Right cardiac atrium (tissue), 5 donors: Measurements from ENCODE around the gene TAT. TPM values are rescaled to one million over a fixed set of nuclear protein-coding genes. Genes with fewer than 3 reads are reported as not detected.
"Not testable (repeated sequence)": the region's sequence is repeated elsewhere in the genome, so short reads cannot be mapped to it uniquely, and the experiment has no call there.

Experiments used
- ATAC-seq, 2 donors: fragments of 200-7000 bp; cut with Tn5 transposase; one replicate each; pipeline versions ENCODE4 v1.8.0 to v1.9.1; 2020; ENCODE audit warnings: moderate library complexity in 2 of 2, mild to moderate bottlenecking in 1 of 2
- DNase-seq, 3 donors: peaks; one replicate each; pipeline ENCODE4 v3.0.0-alpha.2; 2020
- H3K27ac ChIP-seq: one replicate; pipeline ENCODE4 v1.5.1; 2013; ENCODE audit warnings: mild to moderate bottlenecking, low read length, control low read depth, moderate library complexity
- H3K27me3 ChIP-seq: one replicate; pipeline ENCODE4 v1.6.1; 2013; ENCODE audit not compliant: control insufficient read depth, insufficient read depth
- H3K4me1 ChIP-seq: one replicate; pipeline ENCODE4 v1.6.1; 2013; ENCODE audit warnings: low read length; ENCODE audit not compliant: control insufficient read depth, insufficient read depth
- H3K4me3 ChIP-seq: one replicate; pipeline ENCODE4 v1.5.1; 2013; ENCODE audit warnings: low read length, control low read depth
- H3K9me3 ChIP-seq: one replicate; pipeline ENCODE4 v1.6.1; 2013; ENCODE audit warnings: low read length; ENCODE audit not compliant: control insufficient read depth
- WGBS: extraction: QIAGEN DNeasy Blood & Tissue Kit; methylation state at CpG from one replicate; pipeline ENCODE4 v1.1.7; 2013; 5-methylcytosine and 5-hydroxymethylcytosine counted together
- intact Hi-C, 4 donors: fragments of 100-400 bp; cut with DNase I; formaldehyde crosslinking; loops; one replicate each; pipeline versions ENCODE4 v1.11.0 to v1.14.0; 2022 to 2023
- polyA plus RNA-seq: library from polyadenylated mRNA; stranded (reverse); fragments of 200-250 nt; gene quantifications from one replicate; pipeline ENCODE4 v1.2.3, GENCODE V29; 2013
- total RNA-seq, 4 donors: library from RNA; stranded (reverse); fragmentation: NEBNext Ultra II Directional; extraction: Animal tissue kit (Norgen Biotek cat#: 25700); gene quantifications; one replicate each; pipeline ENCODE4 v1.2.1, GENCODE V29; 2021
- donor health status: healthy with polysubstance abuse.
- donor health status: DM: no; HTN: yes; CAD: no.
- donor health status: DM: no; HTN: no; CAD: no.
- donor health status: DM: no; HTN: yes; CAD: no; lungs with severe emphysema.
- donor health status: DM: yes; HTN: yes; CAD: no.

The TAT gene
- total and polyA plus RNA-seq, 5 donors, result 0.02 to 0.08 TPM; not detected in 3

DNA sequence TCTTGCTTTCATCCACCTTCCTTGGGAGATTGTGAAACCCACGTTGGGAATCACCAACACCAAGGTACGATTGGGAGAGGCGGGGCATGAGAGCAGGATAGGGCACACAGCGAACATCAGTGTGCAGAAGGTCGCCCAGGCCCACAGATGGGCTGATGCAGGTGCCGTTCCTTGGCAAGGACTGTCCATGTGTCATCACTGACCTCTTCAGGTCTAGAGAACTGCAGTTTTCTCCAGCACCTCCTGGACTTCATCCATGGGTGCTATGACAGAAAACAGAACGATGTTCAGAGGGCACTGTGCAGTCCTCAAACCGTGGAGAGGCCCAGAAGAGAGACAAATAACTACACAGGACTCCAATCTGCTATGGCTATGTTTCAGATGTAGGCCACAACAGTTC, 23.9 kb upstream of the TAT start:
- Histone ChIP-seq H3K27me3 (no peaks in the 10 kb centered on the region), H3K4me3 (no peak overlapping the region), H3K27ac (no peak overlapping the region), H3K4me1 (no peaks in the 10 kb centered on the region), H3K9me3 (no peaks in the 10 kb centered on the region)
- no peak for DNase-seq
- intact Hi-C loops, result no loop called here
- 75% methylated on average over 8 of the region's 8 CpGs for WGBS
- no peak for ATAC-seq

DNA sequence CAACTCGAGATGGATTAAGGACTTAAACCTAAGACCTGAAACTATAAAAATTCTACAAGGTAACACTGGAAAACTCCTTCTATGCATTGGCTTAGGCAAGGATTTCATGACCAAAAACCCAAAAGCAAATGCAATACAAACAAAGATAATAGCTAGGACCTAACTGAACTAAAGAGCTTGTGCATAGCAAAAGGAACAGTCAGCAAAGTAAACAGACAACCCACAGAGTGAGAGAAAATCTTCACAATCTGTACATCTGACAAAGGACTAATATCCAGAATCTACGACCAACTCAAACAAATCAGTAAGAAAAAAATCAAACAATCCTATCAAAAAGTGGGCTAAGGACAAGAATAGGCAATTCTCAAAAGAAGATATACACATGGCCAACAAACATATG, 21.5 kb upstream of the TAT start:
- H3K27ac ChIP-seq, H3K9me3 ChIP-seq, H3K27me3 ChIP-seq, intact Hi-C loops, H3K4me3 ChIP-seq, DNase-seq, ATAC-seq, H3K4me1 ChIP-seq: not testable (repeated sequence)
- 55% methylated on average over 2 of the region's 2 CpGs for WGBS

DNA sequence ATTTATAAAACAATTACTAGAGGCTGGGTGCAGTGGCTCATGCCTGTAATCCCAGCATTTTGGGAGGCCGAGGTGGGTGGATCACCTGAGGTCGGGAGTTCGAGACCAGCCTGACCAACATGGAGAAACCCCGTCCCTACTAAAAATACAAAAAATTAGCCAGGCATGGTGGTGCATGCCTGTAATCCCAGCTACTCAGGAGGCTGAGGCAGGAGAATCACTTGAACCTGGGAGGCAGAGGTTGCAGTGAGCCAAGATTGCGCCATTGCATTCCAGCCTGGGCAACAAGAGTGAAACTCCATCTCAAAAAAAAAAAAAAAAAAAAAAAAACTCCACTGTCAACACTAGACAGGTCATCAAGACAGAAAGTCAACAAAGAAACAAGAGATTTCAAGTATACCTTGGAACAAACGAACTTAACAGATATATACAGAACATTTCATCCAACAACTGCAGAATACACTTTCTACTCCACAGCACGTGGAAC, 18.5 kb upstream of the TAT start:
- DNase-seq, ATAC-seq, H3K9me3 ChIP-seq, H3K4me3 ChIP-seq, intact Hi-C loops, H3K27ac ChIP-seq, H3K27me3 ChIP-seq, H3K4me1 ChIP-seq: not testable (repeated sequence)
- 92% methylated on average over 7 of the region's 7 CpGs for WGBS

DNA sequence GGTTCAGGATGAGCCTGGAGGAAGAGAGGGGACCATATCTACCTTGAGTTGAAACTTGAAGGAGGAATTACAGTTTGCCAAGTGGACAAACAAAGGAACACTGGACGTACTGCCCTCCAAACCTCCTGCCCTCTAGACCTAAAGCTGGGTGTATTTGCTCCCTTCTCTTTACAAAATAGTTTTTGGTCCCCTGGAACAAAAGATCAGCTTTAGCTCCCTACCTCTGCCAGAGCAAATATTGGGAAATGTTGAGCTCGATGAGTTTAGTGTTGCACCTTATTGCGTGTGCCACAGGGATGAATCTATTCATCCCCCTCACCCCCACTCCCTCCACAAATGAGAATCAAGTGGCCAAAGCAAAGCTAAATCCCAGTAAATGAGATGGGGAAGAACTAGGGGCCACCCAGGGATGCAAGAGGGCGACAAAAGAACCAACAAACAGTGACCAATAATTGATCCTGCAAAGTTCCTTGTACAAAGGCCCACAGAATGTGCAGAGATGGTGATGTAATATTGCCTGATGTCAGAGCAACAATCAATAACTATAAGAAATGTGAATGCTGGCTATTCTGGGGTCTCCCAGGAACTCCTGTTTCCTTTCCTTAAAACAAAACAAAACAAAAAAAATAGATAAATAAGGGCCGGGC, 17.2 kb upstream of the TAT start:
- Histone ChIP-seq H3K27me3 (no peaks in the 10 kb centered on the region), H3K4me1 (no peaks in the 10 kb centered on the region), H3K27ac (no peak overlapping the region), H3K4me3 (no peak overlapping the region), H3K9me3 (no peaks in the 10 kb centered on the region)
- DNase-seq (no peak), ATAC-seq (no peak)
- WGBS, result 79% methylated on average over 5 of the region's 5 CpGs
- intact Hi-C loops, result no loop called here

DNA sequence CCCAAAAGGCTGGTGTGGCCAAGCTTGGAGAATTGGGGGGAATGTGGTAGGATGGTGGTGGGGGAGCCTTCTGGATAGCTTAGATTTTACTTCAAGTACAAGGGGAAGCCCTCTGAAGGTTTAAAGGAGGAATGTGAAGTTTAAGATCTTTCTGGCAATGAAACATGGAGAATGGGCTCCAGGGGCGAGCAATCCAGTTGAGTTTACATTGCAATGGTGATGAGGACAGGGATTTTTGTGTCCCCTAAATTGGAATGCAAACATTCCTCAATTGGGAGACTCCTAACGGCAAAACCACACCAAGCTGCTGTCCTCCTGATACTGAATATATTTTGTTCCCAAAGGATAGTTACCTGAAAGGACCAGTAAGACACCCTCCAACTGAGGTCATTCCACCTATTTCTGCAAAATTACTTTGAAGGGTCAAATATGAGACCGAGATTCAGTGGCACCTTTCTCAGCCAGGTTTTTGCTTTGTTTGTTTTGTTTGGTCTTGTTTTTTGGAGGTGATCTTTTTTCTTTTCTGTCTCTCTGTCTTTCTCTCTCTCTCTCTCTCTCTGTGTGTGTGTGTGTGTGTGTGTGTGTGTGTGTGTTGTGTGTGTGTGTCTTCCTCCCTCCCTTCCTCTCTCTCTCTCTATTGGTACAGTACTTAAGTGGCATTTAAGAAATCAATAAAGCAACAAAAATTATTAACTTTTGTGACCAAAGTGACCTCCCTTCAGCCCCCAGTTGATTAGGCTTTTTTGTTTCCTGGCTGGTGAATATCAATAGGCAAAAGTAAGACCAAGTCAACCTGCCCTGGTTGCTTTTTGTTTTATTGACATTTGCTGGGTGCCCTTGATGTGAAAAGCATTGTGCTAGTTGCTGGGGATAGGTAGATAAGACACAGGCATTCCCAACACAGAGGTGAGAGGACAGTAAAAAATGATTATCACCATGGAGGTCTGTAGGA, 16.4 kb upstream of the TAT start:
- Histone ChIP-seq H3K27me3 (no peaks in the 10 kb centered on the region), H3K4me3 (no peak overlapping the region), H3K4me1 (no peaks in the 10 kb centered on the region), H3K27ac (no peak overlapping the region), H3K9me3 (no peaks in the 10 kb centered on the region)
- WGBS, result 79% methylated on average over 3 of the region's 3 CpGs
- DNase-seq (no peak), ATAC-seq (no peak)
- intact Hi-C loops, result no loop called here

DNA sequence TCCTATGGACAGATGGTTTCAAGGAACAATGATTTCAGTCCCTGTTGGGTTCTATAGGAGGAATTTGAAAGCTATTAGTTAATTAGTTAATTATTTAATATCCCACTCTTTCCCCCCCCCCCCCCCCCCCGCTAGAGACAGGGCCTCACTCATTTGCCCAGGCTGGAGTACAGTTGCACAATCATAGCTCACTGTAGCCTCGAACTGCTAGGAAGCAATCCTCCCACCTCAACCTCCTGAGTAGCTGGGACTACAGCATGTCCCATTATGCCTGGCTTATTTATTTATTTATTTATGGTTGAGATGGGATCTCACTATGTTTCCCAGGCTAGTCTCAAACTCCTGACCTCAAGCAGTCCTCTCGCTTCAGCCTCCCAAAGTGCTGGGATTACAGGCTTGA, 15.0 kb upstream of the TAT start:
- H3K9me3 ChIP-seq, result no peaks in the 10 kb centered on the region
- intact Hi-C loops, result no loop called here

DNA sequence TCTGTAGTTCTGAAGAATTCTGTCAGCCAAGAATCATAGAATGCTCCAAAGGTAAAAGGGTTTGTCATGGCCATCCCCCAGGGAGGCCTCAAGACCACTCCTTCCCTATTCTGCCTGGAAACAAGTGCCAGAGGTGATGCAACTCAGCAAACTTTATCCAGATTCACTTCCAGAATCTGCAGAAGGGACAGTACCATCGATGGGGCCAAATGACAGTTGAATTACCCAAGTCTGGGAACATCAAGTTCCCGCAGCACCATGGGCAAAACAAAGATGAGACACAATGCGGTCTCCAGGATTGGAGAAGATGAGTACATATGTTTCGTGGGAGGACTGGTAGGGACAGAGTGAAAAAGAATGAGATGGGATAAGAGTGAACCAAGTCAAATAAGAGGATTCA, 13.7 kb upstream of the TAT start:
- no peaks in the 10 kb centered on the region for H3K27me3 ChIP-seq
- intact Hi-C loops, result no loop called here
- 80% methylated on average over 4 of the region's 4 CpGs for WGBS
- ATAC-seq (no peak), DNase-seq (no peak)
- no peak overlapping the region for H3K27ac ChIP-seq
- no peaks in the 10 kb centered on the region for H3K4me1 ChIP-seq
- H3K9me3 ChIP-seq, result no peaks in the 10 kb centered on the region
- H3K4me3 ChIP-seq, result no peak overlapping the region

More for the DNA sequence above, 15.0 kb upstream of the TAT start:
- Histone ChIP-seq H3K4me1 (no peaks in the 10 kb centered on the region), H3K4me3 (no peak overlapping the region), H3K27ac (no peak overlapping the region), H3K27me3 (no peaks in the 10 kb centered on the region)
- 74% methylated on average over 3 of the region's 3 CpGs for WGBS
- no peak for DNase-seq
- no peak for ATAC-seq

DNA sequence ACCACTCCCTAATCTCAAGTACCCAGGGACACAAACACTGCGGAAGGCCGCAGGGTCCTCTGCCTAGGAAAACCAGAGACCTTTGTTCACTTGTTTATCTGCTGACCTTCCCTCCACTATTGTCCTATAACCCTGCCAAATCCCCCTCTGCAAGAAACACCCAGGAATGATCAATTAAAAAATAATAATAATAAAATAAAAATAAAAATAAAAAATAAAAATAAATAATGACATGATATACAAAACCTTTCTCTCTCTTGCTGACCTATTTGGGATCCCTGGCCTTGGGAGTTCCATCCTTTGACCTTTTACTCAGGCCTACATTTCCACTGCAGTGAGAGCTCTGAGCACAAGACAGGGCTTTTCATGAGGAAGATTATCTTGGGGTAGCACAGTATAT, 13.2 kb upstream of the TAT start:
- H3K27me3 ChIP-seq, DNase-seq, intact Hi-C loops, ATAC-seq, H3K27ac ChIP-seq, H3K9me3 ChIP-seq, H3K4me3 ChIP-seq, H3K4me1 ChIP-seq: not testable (repeated sequence)
- WGBS, result no CpG with 5 or more reads among the region's 2 CpGs

DNA sequence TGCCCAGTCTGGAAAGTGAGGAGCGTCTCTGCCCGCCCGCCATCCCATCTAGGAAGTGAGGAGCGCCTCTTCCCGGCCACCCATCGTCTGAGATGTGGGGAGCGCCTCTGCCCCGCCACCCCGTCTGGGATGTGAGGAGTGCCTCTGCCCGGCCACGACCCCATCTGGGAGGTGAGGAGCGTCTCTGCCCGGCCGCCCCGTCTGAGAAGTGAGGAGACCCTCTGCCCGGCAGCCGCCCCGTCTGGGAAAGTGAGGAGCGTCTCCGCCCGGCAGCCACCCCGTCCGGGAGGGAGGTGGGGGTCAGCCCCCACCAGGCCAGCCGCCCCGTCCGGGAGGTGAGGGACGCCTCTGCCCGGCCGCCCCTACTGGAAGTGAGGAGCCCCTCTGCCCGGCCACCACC, 12.4 kb upstream of the TAT start:
- ATAC-seq, H3K4me1 ChIP-seq, H3K4me3 ChIP-seq, H3K27ac ChIP-seq, H3K9me3 ChIP-seq, intact Hi-C loops, H3K27me3 ChIP-seq, DNase-seq: not testable (repeated sequence)
- 92% methylated on average over 30 of the region's 30 CpGs for WGBS

DNA sequence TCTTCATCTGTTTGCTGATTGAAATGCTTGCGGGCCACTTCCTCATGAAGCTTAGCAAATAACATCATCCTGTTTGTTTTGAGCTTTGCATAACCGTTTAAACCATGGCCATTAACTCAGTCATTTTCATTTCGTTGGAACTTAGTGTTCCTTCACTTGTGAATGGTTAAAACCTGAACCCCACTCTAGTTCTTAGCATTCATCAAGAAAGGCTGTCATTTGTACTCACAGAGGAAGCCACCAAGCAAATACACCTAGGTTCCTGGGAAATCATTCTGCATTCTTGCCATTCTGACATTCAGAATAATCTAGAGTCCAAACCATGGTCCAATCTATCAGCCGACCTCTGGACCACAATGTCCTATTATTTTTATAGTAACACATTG, 8.4 kb upstream of the TAT start:
- Histone ChIP-seq H3K27me3 (no peaks in the 10 kb centered on the region), H3K9me3 (no peaks in the 10 kb centered on the region), H3K27ac (no peak overlapping the region), H3K4me3 (no peak overlapping the region), H3K4me1 (no peaks in the 10 kb centered on the region)
- intact Hi-C loops, result no loop called here
- DNase-seq (no peak), ATAC-seq (no peak)
- 51% methylated on average over 4 of the region's 4 CpGs for WGBS

DNA sequence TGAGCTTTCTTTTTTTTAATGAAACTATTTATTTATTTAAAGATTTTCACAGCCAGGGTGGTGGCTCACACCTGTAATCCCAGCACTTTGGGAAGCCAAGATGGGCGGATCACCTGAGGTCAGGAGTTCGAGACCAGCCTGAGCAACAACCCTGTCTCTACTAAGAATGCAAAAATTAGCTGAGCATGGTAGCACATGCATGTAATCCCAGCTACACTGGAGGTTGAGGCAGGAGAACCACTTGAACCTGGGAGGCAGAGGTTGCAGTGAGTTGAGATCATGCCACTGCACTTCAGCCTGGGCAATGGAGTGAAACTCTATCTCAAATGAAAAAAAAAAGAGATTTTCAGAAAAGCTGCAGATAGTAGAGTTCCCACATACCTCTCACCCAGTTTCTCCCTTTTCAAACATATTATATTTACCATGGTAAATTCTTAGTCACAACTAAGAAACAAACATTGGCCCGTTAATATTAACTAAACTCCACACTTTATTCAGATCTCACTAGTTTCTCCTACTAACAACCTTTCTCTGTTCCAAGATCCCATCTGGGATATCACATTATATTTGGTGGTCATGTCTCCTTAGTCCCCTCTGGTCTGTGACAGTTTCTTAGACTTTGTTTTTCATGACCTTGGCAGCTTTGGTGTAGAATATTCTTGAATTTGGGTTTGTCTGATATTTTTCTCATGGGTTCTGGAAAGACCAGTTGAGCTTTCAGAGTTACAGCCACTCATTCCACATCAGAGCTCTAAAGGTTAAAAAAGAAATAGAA, 7.8 kb upstream of the TAT start:
- intact Hi-C loops, result no loop called here

More for the DNA sequence above, 7.8 kb upstream of the TAT start:
- DNase-seq (no peak), ATAC-seq (no peak)
- Histone ChIP-seq H3K27me3 (no peaks in the 10 kb centered on the region), H3K9me3 (no peaks in the 10 kb centered on the region), H3K4me1 (no peaks in the 10 kb centered on the region), H3K4me3 (no peak overlapping the region), H3K27ac (no peak overlapping the region)
- 84% methylated on average over 3 of the region's 3 CpGs for WGBS
